DOHH2 (cell line): ENCODE measurements around the gene ROBO1.

ENCODE experiments used
- EZH2phosphoT487 ChIP-seq: fragments of 200-600 bp; sonication (generic); IDR thresholded peaks from 2 replicates; pipeline ENCODE4 v1.6.1; 2017; ENCODE audit warnings: borderline replicate concordance, mild to moderate bottlenecking, antibody characterized with exemption, low read length, moderate library complexity, mixed read lengths
- TF ChIP-seq, protein P1 (sequence below): fragments of 200-600 bp; sonication (generic); IDR thresholded peaks from one replicate; pipeline ENCODE4 v1.5.1; 2014; ENCODE audit warnings: antibody characterized with exemption, mild to moderate bottlenecking, low read depth, low read length; ENCODE audit not compliant: poor library complexity, severe bottlenecking

DNA sequence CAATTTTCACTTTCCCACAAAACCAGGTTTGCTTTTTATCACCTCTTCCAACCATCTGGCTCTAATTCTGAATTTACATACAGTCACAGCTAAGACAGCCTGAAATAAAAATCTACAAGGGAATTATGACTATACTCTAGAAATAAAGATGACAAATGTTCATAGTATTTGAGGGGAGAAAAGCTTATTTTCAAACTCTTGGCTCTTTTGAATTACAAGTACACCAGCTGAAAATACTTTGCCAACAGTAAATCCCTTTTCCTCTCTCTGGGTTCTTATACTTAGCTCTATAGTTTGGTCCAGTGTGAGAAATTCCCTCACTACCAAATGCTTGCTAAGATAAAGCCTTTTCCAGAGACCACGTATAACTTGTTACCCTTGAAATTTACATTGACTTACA lies 1037.9 kb downstream of the ROBO1 start:
- TF ChIP-seq, protein P1, sequence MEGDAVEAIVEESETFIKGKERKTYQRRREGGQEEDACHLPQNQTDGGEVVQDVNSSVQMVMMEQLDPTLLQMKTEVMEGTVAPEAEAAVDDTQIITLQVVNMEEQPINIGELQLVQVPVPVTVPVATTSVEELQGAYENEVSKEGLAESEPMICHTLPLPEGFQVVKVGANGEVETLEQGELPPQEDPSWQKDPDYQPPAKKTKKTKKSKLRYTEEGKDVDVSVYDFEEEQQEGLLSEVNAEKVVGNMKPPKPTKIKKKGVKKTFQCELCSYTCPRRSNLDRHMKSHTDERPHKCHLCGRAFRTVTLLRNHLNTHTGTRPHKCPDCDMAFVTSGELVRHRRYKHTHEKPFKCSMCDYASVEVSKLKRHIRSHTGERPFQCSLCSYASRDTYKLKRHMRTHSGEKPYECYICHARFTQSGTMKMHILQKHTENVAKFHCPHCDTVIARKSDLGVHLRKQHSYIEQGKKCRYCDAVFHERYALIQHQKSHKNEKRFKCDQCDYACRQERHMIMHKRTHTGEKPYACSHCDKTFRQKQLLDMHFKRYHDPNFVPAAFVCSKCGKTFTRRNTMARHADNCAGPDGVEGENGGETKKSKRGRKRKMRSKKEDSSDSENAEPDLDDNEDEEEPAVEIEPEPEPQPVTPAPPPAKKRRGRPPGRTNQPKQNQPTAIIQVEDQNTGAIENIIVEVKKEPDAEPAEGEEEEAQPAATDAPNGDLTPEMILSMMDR = no peak
- TF ChIP-seq EZH2phosphoT487 = no peak
